ENCODE measurements around the gene PF4V1. TPM values are rescaled to one million over a fixed set of nuclear protein-coding genes. Genes with fewer than 3 reads are reported as not detected.

PF4V1 gene
- total and polyA plus RNA-seq, 2 donors (not counting 1 experiment from before 2014, with no cell fraction given): not detected

DNA sequence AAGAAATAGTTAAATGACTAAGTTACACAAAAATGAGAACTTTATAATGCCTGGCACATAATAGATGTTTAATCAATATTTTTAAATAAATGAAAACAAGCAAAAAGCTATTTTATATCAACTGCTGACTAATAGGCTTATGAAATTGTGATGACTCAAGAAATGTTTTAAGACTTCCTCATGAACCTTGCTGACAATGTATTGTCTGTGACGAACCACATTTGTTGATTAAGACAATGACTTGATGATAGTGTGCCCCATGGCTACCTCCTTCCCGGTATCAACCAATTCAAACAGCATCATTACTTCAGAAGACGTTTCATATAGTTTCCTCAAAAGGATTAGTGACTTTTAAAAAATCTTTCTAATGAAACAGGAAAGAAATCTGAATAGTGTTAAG, 8.8 kb upstream of the PF4V1 start:
- no peak for ATAC-seq (ENCODE audit: low read depth)
- POLR2A ChIA-PET: no interaction called here

DNA sequence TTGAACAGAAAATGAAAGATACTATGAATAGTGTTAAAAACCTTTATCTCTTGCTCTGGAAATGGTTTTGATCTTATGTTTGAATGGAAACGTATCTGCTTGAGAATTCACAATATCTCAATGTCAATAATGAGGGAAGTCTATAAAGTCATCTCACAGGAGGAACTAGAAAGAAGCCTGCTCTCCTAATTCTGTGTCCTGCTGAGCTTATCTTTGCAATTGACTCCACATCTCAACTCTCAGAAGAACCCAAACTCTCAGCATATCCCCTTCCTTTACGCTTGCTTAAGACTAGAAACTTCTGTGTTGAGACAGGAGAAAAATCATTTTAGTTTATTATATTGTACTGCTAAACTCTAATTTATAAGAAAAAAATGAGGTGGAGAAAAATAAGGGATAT, 8.3 kb upstream of the PF4V1 start:
- no peak overlapping the region for H3K4me2 ChIP-seq (replicated peaks; ENCODE audit: low read depth, low read length, poor library complexity, severe bottlenecking)
- POLR2A ChIA-PET: no interaction called here
- CTCF ChIA-PET: no interaction called here

More for the DNA sequence above, 8.8 kb upstream of the PF4V1 start:
- intact Hi-C loops (cut with micrococcal nuclease): no loop called here
- H3K27me3 ChIP-seq (replicated peaks in 1 of 4; ENCODE audit: control extremely low read depth in 1 of 4, control insufficient read depth in 3 of 4, insufficient read depth in 4 of 4, low read length in 3 of 4): no peaks in the 10 kb centered on the region
- H3K9me3 ChIP-seq (ENCODE audit: control extremely low read depth in 1 of 3, control insufficient read depth in 2 of 3, insufficient read depth in 1 of 3, low read length in 2 of 3): no peaks in the 10 kb centered on the region
- H2AFZ ChIP-seq (ENCODE audit: insufficient read depth, low read depth, low read length, poor library complexity, severe bottlenecking): no peak overlapping the region
- Mint-ChIP-seq H3K27me3 (peaks cover 16% of the 10 kb centered on the region), H3K4me3 (no peak overlapping the region), H3K4me1 (no peaks in the 10 kb centered on the region), H3K9me3 (ENCODE audit: insufficient read depth) (no peaks in the 10 kb centered on the region), H3K27ac (no peak overlapping the region)
- H3K79me2 ChIP-seq (ENCODE audit: control insufficient read depth, insufficient read depth, low read length): no peaks in the 10 kb centered on the region
- no peak overlapping the region for H3K27ac ChIP-seq (ENCODE audit: low read length in 2 of 2)
- TF ChIP-seq, protein P1, sequence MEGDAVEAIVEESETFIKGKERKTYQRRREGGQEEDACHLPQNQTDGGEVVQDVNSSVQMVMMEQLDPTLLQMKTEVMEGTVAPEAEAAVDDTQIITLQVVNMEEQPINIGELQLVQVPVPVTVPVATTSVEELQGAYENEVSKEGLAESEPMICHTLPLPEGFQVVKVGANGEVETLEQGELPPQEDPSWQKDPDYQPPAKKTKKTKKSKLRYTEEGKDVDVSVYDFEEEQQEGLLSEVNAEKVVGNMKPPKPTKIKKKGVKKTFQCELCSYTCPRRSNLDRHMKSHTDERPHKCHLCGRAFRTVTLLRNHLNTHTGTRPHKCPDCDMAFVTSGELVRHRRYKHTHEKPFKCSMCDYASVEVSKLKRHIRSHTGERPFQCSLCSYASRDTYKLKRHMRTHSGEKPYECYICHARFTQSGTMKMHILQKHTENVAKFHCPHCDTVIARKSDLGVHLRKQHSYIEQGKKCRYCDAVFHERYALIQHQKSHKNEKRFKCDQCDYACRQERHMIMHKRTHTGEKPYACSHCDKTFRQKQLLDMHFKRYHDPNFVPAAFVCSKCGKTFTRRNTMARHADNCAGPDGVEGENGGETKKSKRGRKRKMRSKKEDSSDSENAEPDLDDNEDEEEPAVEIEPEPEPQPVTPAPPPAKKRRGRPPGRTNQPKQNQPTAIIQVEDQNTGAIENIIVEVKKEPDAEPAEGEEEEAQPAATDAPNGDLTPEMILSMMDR (IDR thresholded peaks at IDR 0.05): no peak
- no peak for TF ChIP-seq EZH2 (IDR thresholded peaks at IDR 0.05; ENCODE audit: borderline replicate concordance, insufficient read depth, low read depth, low read length, poor library complexity, severe bottlenecking)
- no peak overlapping the region for H3K4me2 ChIP-seq (replicated peaks; ENCODE audit: low read depth, low read length, poor library complexity, severe bottlenecking)
- CTCF ChIA-PET: no interaction called here
- no peak overlapping the region for H3K4me3 ChIP-seq (ENCODE audit: control extremely low read depth in 1 of 5, extremely low read depth in 1 of 5, insufficient read depth in 1 of 5, low read depth in 2 of 5, low read length in 4 of 5)
- WGBS (ENCODE audit: insufficient coverage): no CpG with 5 or more reads among the region's 3 CpGs
- H3K36me3 ChIP-seq (replicated peaks in 1 of 2; ENCODE audit: control extremely low read depth in 1 of 2, control insufficient read depth in 1 of 2, extremely low read depth in 1 of 2, insufficient read depth in 2 of 2, low read length in 1 of 2): no peaks in the 10 kb centered on the region
- H3K4me1 ChIP-seq (ENCODE audit: control insufficient read depth in 2 of 2, insufficient read depth in 2 of 2, low read length in 2 of 2): no peaks in the 10 kb centered on the region
- H3K9ac ChIP-seq (ENCODE audit: low read length): no peak overlapping the region
- no peaks in the 10 kb centered on the region for H4K20me1 ChIP-seq (ENCODE audit: control insufficient read depth, insufficient read depth, low read length, poor library complexity, severe bottlenecking)
- DNase-seq: no peak

More for the DNA sequence above, 8.3 kb upstream of the PF4V1 start:
- H3K4me1 Mint-ChIP-seq: no peaks in the 10 kb centered on the region
- Histone ChIP-seq H2AFZ (ENCODE audit: insufficient read depth, low read depth, low read length, poor library complexity, severe bottlenecking) (no peak overlapping the region), H3K4me1 (ENCODE audit: control insufficient read depth in 2 of 2, insufficient read depth in 2 of 2, low read length in 2 of 2) (no peaks in the 10 kb centered on the region), H3K27ac (ENCODE audit: low read length in 2 of 2) (no peak overlapping the region), H3K79me2 (ENCODE audit: control insufficient read depth, insufficient read depth, low read length) (no peaks in the 10 kb centered on the region), H4K20me1 (ENCODE audit: control insufficient read depth, insufficient read depth, low read length, poor library complexity, severe bottlenecking) (no peaks in the 10 kb centered on the region), H3K27me3 (replicated peaks in 1 of 4; ENCODE audit: control extremely low read depth in 1 of 4, control insufficient read depth in 3 of 4, insufficient read depth in 4 of 4, low read length in 3 of 4) (no peaks in the 10 kb centered on the region), H3K4me3 (ENCODE audit: control extremely low read depth in 1 of 5, extremely low read depth in 1 of 5, insufficient read depth in 1 of 5, low read depth in 2 of 5, low read length in 4 of 5) (no peak overlapping the region), H3K9me3 (ENCODE audit: control extremely low read depth in 1 of 3, control insufficient read depth in 2 of 3, insufficient read depth in 1 of 3, low read length in 2 of 3) (no peaks in the 10 kb centered on the region), H3K9ac (ENCODE audit: low read length) (no peak overlapping the region), H3K36me3 (replicated peaks in 1 of 2; ENCODE audit: control extremely low read depth in 1 of 2, control insufficient read depth in 1 of 2, extremely low read depth in 1 of 2, insufficient read depth in 2 of 2, low read length in 1 of 2) (no peaks in the 10 kb centered on the region)
- TF ChIP-seq, protein P1 (IDR thresholded peaks at IDR 0.05): no peak
- TF ChIP-seq EZH2 (IDR thresholded peaks at IDR 0.05; ENCODE audit: borderline replicate concordance, insufficient read depth, low read depth, low read length, poor library complexity, severe bottlenecking): no peak
- H3K9me3 Mint-ChIP-seq (ENCODE audit: insufficient read depth): no peaks in the 10 kb centered on the region
- no peak for ATAC-seq (ENCODE audit: low read depth)
- no peak overlapping the region for H3K4me3 Mint-ChIP-seq
- peaks cover 11% of the 10 kb centered on the region for H3K27me3 Mint-ChIP-seq
- no CpG with 5 or more reads among the region's 2 CpGs for WGBS (ENCODE audit: insufficient coverage)
- H3K27ac Mint-ChIP-seq: no peak overlapping the region
- DNase-seq: no peak
- intact Hi-C loops (cut with micrococcal nuclease): no loop called here

Data from B cell (primary cell).